Stimulated activated CD8-positive, alpha-beta memory T cell treated with anti-CD3 and anti-CD28 coated beads, Interleukin-4, amount 100 ng/mL, for 1 hour (primary cell): ENCODE results near the gene DMBT1.

Experiments used
- DNase-seq, 2 donors: peaks; one replicate each; pipeline ENCODE4 v3.0.0-alpha.2; 2020; ENCODE audit warnings: low read depth in 2 of 2, low spot score in 1 of 2

Gene DMBT1

DNA sequence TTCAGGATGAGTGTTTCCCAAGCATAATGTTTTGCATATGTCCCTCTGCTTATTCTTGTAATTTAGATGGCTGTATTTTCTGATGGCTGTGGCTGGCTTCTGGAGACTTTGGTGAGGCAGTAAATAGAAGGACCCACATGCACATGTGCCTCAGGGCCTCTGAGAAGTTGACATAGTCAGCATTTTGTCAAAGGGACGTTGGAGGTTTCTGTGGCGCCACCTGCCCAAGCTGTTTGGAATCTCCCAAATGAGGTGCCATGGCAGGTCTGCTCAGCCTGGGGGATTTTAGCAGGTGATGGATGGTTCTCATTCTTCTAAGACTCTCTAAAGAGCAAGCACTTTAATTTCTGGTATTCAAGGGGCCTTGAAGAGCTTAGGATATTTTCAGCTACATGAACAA lies 109.3 kb downstream of the DMBT1 start:
- DNase-seq = no peak

DNA sequence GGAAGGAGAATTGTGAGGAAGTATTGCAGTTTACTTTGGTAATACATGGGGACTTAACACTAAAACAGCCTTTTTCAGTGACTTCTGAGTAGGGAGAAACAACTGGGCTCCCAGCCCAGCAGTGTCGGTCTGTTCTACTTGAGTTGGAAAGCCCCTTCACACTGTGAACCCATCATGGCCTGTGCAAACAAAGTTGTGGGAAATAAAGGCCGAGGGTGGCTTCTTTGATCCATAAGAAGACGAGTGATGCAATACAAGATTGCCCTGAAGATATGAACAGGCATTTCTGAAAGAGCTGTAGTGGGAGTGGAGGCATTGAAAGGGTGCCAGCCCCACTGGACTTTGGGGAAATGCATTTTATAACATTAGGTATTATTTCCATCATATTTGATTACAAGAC lies 110.8 kb downstream of the DMBT1 start:
- DNase-seq = no peak

DNA sequence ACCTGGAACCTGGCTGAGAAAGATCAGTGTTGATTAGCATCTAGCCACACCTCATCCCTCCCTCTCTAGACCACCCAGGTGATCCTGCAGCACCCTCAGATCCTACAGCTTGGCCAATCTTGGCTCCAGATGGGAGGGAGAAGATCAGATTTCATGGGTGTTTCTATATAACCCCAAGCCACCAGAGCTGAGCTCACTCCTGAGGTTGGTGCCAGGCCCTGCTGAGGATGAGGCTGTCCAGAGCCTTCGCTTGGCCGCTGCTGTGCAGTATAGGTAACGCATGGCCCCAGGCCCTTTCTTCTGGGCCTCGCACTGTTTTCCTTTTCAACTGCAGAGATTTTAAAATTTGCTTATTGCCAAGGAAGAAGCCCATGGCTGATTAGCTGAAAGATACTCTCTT lies 112.1 kb downstream of the DMBT1 start:
- DNase-seq = no peak

DNA sequence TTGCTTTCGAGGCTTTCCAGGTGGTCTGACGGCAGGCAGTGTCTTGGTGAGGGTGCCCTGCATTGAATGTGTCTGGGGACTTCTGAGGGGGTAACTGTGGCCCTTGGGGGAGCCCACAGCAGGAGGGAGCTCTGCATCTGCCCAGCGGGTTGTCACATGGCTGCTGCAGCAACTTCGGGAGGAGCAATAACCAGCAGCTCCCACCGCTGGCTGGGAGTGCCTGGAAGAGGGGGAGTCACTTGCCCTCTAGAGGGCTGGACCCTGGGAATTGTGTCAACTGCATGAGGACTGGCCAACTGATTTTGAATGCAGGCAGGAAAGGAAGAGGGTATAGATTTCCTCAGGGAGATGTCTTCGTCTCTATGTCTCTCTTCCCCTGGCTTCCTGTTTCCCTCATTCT lies 112.7 kb downstream of the DMBT1 start:
- DNase-seq = no peak

DNA sequence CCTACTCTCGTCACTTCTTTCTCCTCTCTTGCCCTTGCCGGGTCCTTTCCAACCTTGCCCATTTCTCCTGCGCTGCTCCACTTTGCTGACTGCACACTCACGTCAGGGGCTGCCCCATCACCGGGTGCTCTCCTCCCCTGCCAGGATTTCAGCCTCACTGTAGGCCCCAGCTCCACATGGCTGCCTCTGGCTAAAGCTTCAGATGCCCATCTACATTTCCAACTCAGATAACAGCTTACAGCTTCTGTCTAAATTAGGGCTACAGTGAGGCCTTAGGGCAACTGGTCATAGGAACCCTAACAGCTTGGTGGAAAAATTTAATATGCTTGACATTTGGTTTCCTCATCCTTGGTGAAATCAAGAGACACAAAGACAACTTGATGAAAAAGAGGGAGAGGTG lies 113.2 kb downstream of the DMBT1 start:
- no peak for DNase-seq

DNA sequence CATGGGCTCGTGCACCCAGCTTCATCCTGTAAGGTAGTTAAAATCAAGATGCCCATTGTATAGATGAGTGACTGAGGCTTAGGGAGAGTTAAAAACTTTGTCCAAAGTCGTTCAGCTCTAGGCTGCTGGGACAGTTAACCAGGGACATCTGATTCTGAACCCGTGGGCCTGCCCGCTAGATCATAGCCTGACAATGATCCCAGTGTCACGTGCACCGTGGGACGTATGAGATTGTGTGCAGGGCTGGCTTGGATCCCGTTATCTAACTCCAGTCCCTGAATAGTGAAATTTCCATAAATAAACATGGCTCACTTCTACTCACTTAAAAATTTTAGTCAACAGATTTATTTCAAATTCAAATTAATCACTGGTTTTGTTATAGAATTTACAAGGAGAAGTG lies 114.2 kb downstream of the DMBT1 start:
- no peak for DNase-seq

DNA sequence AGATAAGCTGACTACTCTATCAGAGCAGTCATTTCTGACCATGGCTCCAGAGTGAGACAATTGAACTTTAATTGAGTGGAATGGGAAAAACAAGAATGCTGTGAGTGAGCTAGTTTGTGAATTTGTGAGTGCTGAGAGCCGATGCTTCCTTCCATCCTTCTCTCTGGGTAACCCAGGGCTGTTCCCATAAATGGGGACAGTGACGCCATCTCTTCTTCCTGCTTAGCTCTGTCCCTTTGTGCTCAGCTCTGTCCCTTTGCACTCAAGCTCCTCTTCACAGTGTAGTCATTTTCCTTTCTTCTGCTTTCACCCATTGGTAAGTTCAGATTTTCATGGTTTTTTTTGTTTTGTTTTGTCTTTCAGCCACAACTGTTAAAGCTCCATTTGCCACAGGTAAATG lies 114.7 kb downstream of the DMBT1 start:
- no peak for DNase-seq

DNA sequence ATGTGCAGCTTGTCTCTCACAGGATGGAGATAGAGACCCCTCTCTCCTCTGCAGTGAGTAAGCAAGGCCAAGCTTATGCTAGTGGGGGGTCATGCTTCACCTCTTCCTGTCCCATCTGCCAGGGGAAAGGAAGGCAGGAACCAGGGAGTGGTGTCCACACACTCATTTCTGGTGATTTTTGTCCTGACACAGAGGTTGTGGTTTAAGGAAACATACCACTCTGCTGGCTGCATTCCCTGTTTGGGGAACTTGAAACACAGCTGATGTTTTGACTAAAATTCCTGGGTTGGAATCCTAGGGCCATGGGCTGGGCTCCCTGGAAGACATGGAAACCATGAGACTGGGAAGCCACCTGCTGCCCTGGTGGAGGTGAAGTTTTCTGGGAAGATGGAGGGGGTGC lies 117.7 kb downstream of the DMBT1 start:
- no peak for DNase-seq

DNA sequence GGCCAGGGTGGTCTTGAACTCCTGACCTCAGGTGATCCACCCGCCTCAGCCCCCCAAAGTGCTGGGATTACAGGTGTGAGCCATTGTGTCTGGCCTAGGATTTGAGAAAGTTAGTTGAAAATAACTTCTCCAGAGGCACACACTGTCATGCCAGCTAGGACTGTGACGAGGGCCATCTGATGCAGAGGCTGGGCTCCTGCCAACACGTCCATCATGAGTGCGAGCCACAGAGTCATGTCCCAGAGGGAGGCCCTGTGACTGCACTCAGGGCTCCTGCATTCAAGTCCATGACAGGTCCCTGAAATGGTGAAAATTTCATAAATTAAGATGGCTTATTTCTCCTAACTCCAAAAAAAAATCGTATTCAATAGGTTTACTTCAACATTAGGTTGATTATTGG lies 122.0 kb downstream of the DMBT1 start:
- no peak for DNase-seq

DNA sequence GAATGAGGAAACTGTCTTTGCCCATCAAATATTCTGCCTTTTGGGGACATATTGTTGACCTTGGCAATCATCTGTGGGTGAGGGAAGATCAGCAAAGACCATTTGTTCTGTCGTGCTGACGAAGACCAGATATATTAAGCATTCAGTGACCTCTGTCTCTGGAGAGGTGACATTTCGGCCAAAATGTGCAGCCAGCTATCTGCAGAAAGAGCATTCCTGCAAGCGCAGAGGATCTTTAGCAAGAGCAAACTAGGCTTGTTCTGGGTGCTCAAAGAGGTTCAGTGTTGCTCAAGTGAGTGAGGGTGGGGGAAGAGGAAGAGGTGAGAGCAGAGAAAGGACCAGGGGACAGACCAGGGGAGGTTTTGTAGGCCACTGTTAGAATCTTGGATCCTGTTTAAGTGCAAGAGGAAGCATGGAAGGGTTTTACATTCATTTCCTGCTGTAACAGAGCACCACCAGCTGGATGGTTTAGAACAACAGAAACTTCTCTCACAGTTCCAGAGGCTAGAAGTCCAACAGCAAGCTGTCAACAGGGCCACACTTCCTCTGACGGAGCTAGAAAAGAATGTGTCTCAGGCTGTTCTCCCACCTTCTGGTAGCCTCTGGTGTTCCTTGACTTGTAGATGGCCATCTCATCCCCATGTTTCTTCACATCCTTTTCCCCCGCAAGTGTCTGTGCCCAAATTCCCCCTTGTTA lies 127.9 kb downstream of the DMBT1 start:
- DNase-seq = no peak

DNA sequence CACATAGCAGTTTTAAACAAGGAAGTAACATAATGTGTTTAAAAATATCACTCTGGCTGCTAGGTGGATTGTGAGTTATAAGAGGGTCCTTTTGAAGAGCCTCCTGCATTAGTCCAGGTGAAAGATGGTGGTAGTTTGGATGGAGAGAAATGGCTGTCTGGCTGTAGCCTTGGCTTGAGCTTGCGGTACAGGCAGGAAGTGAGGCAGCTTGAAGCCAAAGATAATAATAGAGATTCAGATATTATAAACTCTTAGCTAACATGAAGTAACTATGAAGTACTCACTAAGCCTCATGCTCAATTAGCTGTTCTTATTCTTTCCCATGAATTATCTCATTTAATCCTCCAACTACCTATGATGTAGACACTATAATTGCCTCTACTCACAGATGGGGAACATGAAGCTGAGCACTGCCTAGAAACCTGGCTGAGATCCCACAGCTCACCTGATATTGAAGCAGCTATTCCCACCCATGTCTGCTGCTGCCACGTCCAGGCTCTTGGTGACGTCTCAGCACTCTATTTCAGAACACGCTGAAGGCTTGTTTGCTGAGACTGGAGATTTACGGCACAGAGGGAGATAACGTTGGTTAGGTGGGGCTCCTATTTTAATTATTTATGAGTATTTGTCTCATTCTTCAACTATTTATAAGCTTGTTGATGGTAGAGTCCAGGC lies 128.7 kb downstream of the DMBT1 start:
- DNase-seq = no peak

DNA sequence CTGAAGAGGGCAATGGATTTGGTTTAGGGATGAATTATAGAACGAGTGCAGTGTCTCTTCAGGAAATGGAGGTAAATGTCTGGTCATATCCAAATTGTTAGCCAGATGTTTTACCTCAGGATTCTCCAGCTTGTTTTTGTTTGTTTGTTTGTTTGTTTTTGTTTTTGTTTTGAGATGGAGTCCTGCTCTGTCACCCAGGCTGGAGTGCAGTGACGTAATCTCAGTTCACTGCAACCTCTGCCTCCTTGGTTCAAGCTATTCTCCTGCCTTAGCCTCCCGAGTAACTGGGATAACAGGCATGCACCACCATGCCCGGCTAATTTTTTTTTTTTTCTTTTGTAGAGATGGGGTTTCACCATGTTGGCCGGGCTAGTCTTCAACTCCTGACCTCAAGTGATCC lies 132.2 kb downstream of the DMBT1 start:
- no peak for DNase-seq
